HUES6 (cell line): ENCODE measurements around the gene TSNAX.

Experiments
- H3K27ac ChIP-seq: 2 replicates; pipeline ENCODE4 v1.7.0; 2013; ENCODE audit warnings: low read depth, mild to moderate bottlenecking, low read length, inconsistent platforms
- H3K27me3 ChIP-seq: 2 replicates; pipeline ENCODE4 v1.6.1; 2013; ENCODE audit warnings: low read length; ENCODE audit not compliant: control insufficient read depth, insufficient read depth
- H3K36me3 ChIP-seq: 2 replicates; pipeline ENCODE4 v1.6.1; 2013; ENCODE audit warnings: low read length; ENCODE audit not compliant: control insufficient read depth, insufficient read depth
- H3K4me1 ChIP-seq: 2 replicates; pipeline ENCODE4 v1.6.1; 2013; ENCODE audit warnings: low read length; ENCODE audit not compliant: control insufficient read depth, insufficient read depth
- H3K4me3 ChIP-seq: 2 replicates; pipeline ENCODE4 v1.5.1; 2013; ENCODE audit warnings: low read depth, low read length
- H3K9ac ChIP-seq: one replicate; pipeline ENCODE4 v1.6.1; 2013; ENCODE audit warnings: mild to moderate bottlenecking, low read length
- H3K9me3 ChIP-seq: 2 replicates; pipeline ENCODE4 v1.6.1; 2013; ENCODE audit warnings: low read depth, low read length; ENCODE audit not compliant: control insufficient read depth, insufficient read depth

The TSNAX gene

DNA sequence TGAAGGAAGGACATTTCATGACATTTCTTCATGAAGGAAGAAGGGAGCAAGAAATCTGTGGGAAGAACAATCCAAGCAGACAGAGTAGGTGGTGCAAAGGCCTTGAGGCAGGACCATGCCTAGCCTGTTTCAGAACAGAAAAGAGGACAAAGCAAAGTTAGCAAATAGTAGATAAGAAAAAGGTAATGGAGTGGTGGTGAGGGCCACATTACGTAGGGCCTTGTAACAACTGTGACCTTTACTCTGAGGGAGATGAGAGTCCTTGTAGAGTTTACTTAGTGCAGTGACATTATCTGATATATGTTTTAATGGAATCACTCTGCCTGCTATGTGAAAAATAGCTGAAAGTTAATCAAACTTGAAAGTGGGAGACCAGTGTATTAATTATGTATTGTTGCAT is 6.4 kb upstream of the TSNAX start:
- peaks cover 7% of the 10 kb centered on the region for H3K4me1 ChIP-seq
- H3K9ac ChIP-seq: no peak overlapping the region
- H3K36me3 ChIP-seq: no peaks in the 10 kb centered on the region
- no peak overlapping the region for H3K4me3 ChIP-seq
- H3K9me3 ChIP-seq: no peaks in the 10 kb centered on the region
- H3K27ac ChIP-seq: no peak overlapping the region
- no peaks in the 10 kb centered on the region for H3K27me3 ChIP-seq

GRCh38 chr1:231522931-231523642 is 5.4 kb upstream of the TSNAX start:
- no peaks in the 10 kb centered on the region for H3K9me3 ChIP-seq
- H3K27ac ChIP-seq: no peak overlapping the region
- H3K36me3 ChIP-seq: no peaks in the 10 kb centered on the region
- H3K9ac ChIP-seq: no peak overlapping the region
- peaks cover 17% of the 10 kb centered on the region for H3K4me1 ChIP-seq
- no peak overlapping the region for H3K4me3 ChIP-seq
- H3K27me3 ChIP-seq: no peaks in the 10 kb centered on the region

DNA sequence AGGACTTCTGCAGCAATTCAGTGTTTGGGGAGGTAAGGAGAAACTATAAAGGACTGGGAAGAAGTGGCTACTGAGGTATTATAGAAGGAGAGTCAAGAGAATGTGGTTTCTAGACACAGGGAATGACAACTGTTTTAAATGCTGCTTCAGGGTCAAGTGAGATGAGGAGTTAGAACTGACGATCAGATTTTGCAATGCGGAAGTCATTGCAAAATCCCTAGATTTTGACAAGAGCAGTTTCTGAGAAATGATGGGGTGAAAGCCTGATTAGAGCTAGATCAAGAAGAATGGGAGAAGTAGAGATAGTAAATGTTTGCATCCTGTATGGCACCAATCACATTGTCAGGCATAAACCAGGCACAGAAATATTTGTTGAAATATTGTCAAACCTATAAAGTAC is 4.7 kb upstream of the TSNAX start:
- Histone ChIP-seq H3K4me1 (peaks cover 17% of the 10 kb centered on the region), H3K27me3 (no peaks in the 10 kb centered on the region), H3K9me3 (no peaks in the 10 kb centered on the region), H3K36me3 (no peaks in the 10 kb centered on the region), H3K27ac (no peak overlapping the region), H3K4me3 (no peak overlapping the region), H3K9ac (no peak overlapping the region)

- Histone ChIP-seq H3K4me1 (peaks cover 27% of the 10 kb centered on the region), H3K36me3 (peaks cover 12% of the 10 kb centered on the region), H3K9ac (no peak overlapping the region), H3K27me3 (no peaks in the 10 kb centered on the region), H3K9me3 (no peaks in the 10 kb centered on the region), H3K27ac (no peak overlapping the region), H3K4me3 (no peak overlapping the region)
Observed at GRCh38 chr1:231526536-231526935, 1.9 kb upstream of the TSNAX start.

GRCh38 chr1:231527586-231528171 is 790 bp upstream of the TSNAX start:
- no peaks in the 10 kb centered on the region for H3K27me3 ChIP-seq
- H3K27ac ChIP-seq: peak overlapping the region; percentile 97; the same call in 1 of the 2 replicates
- H3K4me1 ChIP-seq: peaks cover 27% of the 10 kb centered on the region
- peaks cover 19% of the 10 kb centered on the region for H3K36me3 ChIP-seq
- H3K4me3 ChIP-seq: peak overlapping the region; percentile 74
- no peaks in the 10 kb centered on the region for H3K9me3 ChIP-seq
- no peak overlapping the region for H3K9ac ChIP-seq

GRCh38 chr1:231533240-231533639 is 4.8 kb downstream of the TSNAX start:
- Histone ChIP-seq H3K9me3 (no peaks in the 10 kb centered on the region), H3K27me3 (no peaks in the 10 kb centered on the region), H3K27ac (no peak overlapping the region), H3K4me1 (peaks cover 9% of the 10 kb centered on the region), H3K4me3 (no peak overlapping the region), H3K9ac (no peak overlapping the region), H3K36me3 (peaks cover 58% of the 10 kb centered on the region)

- peaks cover 65% of the 10 kb centered on the region for H3K36me3 ChIP-seq
- H3K9me3 ChIP-seq: no peaks in the 10 kb centered on the region
- no peak overlapping the region for H3K4me3 ChIP-seq
- H3K27ac ChIP-seq: no peak overlapping the region
- no peak overlapping the region for H3K9ac ChIP-seq
- peaks cover 4% of the 10 kb centered on the region for H3K4me1 ChIP-seq
- no peaks in the 10 kb centered on the region for H3K27me3 ChIP-seq
Observed at GRCh38 chr1:231534703-231535159, 6.3 kb downstream of the TSNAX start.

- Histone ChIP-seq H3K36me3 (peaks cover 69% of the 10 kb centered on the region), H3K4me3 (no peak overlapping the region), H3K4me1 (no peaks in the 10 kb centered on the region), H3K9ac (no peak overlapping the region), H3K9me3 (peaks cover 4% of the 10 kb centered on the region; the same call in 1 of the 2 replicates), H3K27me3 (no peaks in the 10 kb centered on the region), H3K27ac (no peak overlapping the region)
Observed at GRCh38 chr1:231536099-231536498, 7.6 kb downstream of the TSNAX start.

DNA sequence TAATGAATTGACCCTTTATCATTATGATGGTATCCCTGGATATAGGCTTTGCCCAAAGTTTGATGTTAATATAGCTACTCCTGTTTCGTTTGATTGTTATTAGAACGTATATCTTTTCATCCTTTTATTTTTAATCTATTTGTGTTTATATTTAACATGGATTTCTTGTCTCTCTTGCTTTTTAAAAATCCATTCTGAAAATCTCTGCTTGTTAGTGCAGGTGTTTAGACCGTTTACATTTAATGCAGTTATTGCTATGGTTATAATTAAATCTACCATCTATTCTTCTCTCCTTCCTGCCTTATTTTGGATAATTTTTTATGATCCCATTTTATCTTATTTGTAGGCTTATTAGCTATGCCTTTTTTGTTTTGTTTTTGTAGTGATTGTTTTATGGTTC is 12.4 kb downstream of the TSNAX start:
- Histone ChIP-seq H3K4me1 (no peaks in the 10 kb centered on the region), H3K27ac (no peak overlapping the region), H3K27me3 (no peaks in the 10 kb centered on the region), H3K9me3 (peaks cover 4% of the 10 kb centered on the region; the same call in 1 of the 2 replicates), H3K9ac (no peak overlapping the region), H3K36me3 (peaks cover 67% of the 10 kb centered on the region), H3K4me3 (no peak overlapping the region)

- no peak overlapping the region for H3K9ac ChIP-seq
- H3K4me3 ChIP-seq: no peak overlapping the region
- no peaks in the 10 kb centered on the region for H3K27me3 ChIP-seq
- H3K27ac ChIP-seq: no peak overlapping the region
- H3K4me1 ChIP-seq: no peaks in the 10 kb centered on the region
- peaks cover 57% of the 10 kb centered on the region for H3K36me3 ChIP-seq
- H3K9me3 ChIP-seq: peaks cover 4% of the 10 kb centered on the region; the same call in 1 of the 2 replicates
Observed at GRCh38 chr1:231541842-231542241, 13.4 kb downstream of the TSNAX start.

DNA sequence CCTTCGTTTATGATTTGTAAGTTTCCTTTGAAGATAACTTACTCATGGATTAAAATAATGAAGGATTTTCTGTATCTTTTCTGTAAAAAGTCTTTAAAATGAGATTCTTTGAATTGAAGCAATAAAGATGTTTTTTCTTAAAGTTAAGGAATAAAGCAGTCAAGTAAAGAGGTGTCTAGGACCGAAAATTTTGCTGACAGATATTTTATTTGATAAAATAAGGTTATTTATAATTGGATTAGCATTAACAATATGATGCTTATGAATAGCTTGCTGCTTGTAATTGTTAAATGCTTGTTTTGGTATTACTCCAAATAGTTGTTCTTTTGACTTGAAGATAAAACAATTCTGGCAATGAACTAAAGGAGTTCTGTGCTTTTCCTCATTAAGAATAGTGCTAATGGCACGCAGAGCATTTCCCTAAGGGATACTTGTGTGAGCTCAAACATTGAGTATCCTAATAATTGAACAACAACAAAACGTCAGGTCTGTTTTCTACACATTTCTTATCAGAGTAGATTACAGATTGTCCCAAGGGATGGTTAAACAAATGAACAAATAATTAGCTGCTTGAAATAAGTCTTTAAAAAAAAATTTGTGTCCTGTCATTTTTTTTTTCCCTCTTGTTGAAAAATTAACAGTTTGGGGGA is 16.6 kb downstream of the TSNAX start:
- Histone ChIP-seq H3K27ac (no peak overlapping the region), H3K4me3 (no peak overlapping the region), H3K9ac (no peak overlapping the region), H3K27me3 (no peaks in the 10 kb centered on the region), H3K4me1 (0 out of 2 replicates have a peak, but pooled peaks cover 3% of the 10 kb centered on the region), H3K9me3 (peaks cover 4% of the 10 kb centered on the region; the same call in 1 of the 2 replicates), H3K36me3 (peaks cover 39% of the 10 kb centered on the region)
